Retinal pigment epithelial cell (primary cell): ENCODE measurements around the gene DLGAP3.

Experiments
- DNase-seq: peaks from one replicate; pipeline ENCODE4 v3.0.0-alpha.2; 2010; ENCODE audit warnings: low read depth
- H3K4me3 ChIP-seq: 2 replicates; pipeline ENCODE4 v1.5.1; 2011; ENCODE audit warnings: mild to moderate bottlenecking, low read length, control low read depth, moderate library complexity
- CTCF ChIP-seq: conservative IDR thresholded peaks from 2 replicates; pipeline ENCODE4 v1.5.1; 2011; ENCODE audit warnings: low read depth, low read length, control low read depth, inconsistent platforms

DLGAP3 gene

GRCh38 chr1:34833711-34834110 is 95.7 kb downstream of the DLGAP3 start:
- DNase-seq = no peak
- no peak overlapping the region for H3K4me3 ChIP-seq
- TF ChIP-seq CTCF = no peak

GRCh38 chr1:34831721-34832246 is 97.7 kb downstream of the DLGAP3 start:
- H3K4me3 ChIP-seq = no peak overlapping the region
- no peak for TF ChIP-seq CTCF
- DNase-seq = no peak

DNA sequence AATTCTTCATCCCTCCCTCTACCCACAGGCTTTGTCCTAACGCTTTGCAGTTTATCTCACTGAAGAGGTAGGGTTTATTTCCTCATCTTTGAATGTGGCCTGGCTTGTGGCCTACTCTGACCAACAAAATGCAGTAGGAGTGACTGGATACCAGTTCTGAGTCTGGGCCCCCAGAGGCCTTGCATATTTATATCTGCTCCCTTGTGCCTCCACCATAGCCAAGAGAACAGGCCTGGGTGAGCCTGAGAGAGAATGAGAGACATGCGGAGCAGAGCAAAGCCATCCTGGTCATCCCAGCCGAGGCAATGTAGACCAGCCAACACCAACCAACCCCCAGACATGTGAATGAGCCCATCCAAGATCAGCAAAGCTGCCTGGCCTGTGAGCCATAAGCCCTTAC is 100.2 kb downstream of the DLGAP3 start:
- TF ChIP-seq CTCF = no peak
- no peak for DNase-seq
- no peak overlapping the region for H3K4me3 ChIP-seq

GRCh38 chr1:34828611-34829010 is 100.8 kb downstream of the DLGAP3 start:
- H3K4me3 ChIP-seq = no peak overlapping the region
- no peak for TF ChIP-seq CTCF
- DNase-seq = no peak

DNA sequence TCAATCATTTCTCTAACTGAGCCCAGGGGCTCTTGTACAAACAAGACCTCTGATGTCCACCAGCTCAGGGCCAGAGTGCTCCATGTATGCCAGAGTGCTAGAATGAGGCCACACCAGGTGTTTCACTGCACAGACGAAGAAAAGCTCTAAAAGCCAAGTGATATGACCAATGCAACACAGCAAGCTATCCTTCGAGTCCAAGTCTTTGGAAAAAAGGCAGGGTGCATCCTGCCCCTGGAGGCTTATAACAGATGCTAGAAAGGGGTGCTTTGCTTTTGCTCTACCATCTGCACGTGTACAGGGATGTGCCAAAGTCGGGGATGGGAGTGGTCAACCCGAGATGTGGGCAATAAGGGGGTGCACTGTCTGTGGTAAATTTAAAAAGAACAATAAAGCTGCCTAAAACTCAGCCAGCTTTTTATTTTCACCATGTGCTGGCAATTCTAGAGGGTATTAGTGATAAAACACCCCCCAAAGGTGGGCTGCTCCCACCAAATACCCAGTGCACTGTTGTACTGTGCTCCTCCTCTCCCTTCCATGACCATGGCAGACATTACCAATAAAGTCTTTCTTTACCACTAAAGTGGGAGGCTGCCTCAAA is 102.0 kb downstream of the DLGAP3 start:
- DNase-seq = no peak
- TF ChIP-seq CTCF = no peak
- H3K4me3 ChIP-seq = no peak overlapping the region

DNA sequence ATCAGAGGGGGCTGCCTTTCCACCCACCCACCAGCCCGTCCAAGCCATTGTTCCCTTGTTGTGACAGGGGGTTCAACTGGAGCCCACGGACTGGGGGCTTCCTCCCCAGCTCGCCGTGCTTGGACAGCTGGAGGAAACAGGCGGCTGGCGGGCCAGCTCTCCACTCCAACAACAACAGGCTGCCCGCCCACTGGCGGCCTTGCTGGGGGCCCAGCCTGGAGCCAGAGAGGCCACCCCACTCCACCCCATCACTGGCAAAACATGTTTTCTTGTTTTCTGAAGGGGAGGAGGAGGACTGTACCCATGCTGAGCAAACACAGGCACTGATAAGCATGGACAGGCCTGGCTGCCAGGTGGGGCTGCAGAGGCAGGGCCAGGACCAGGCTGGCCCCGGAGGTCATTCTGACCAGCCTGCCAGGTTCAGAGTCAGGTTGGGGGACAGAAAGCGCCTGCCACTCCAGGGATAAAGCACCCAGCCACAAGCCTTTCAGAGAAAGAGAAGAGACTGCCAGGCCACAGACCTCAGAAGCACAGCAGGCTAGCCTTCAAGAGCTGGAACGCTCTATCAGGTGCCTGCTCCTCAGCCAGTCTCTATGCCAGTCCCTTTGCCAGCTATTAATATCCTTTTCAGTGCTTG is 103.9 kb downstream of the DLGAP3 start:
- no peak overlapping the region for H3K4me3 ChIP-seq
- no peak for DNase-seq
- no peak for TF ChIP-seq CTCF
